ENCODE measurements around the gene SMARCC2. TPM values are rescaled to one million over a fixed set of nuclear protein-coding genes. Genes with fewer than 3 reads are reported as not detected.

The SMARCC2 gene
- total and polyA plus RNA-seq, 9 of the 15 experiments (the other 6 are each of a cell fraction or from before 2014, with no cell fraction given), result 11.9 to 86.0 (median 36.6) TPM

DNA sequence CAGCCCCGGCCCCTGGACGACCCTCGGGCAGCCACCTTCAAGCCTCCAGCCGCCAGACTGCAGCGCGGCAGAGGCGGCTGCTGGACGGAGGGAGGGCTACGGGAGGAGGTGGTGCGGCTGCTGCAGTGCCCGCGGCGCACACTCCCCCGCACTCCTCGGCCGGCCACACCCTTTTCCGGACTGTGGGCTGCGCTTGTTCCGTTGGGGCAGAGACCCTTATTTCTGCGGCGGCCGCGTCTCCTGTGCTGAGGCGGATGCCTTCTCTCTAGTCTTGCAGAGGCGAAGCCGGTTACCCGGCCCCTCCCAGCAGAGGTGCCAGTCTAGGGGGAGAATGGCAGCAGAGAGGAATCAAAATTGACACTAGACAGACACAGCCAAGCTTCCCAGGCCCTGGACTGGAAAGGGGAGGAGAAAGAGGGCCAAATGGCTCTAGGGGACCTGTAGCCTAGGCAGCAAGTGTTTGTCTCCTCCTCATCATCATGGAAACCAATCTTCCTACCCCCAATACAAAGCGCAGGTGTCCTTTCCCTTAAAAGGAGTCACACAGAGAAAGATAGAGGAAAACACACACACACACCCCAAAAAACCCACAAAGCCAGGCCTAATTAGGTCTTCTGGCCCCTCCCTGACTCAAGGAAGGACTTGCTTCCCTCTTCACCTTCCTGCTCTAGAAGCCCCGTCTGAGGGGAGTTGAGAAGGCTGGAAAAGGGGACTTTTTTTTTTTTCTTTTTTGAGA is 59.9 kb downstream of the SMARCC2 start (continued):
- TF ChIP-seq, protein P1, sequence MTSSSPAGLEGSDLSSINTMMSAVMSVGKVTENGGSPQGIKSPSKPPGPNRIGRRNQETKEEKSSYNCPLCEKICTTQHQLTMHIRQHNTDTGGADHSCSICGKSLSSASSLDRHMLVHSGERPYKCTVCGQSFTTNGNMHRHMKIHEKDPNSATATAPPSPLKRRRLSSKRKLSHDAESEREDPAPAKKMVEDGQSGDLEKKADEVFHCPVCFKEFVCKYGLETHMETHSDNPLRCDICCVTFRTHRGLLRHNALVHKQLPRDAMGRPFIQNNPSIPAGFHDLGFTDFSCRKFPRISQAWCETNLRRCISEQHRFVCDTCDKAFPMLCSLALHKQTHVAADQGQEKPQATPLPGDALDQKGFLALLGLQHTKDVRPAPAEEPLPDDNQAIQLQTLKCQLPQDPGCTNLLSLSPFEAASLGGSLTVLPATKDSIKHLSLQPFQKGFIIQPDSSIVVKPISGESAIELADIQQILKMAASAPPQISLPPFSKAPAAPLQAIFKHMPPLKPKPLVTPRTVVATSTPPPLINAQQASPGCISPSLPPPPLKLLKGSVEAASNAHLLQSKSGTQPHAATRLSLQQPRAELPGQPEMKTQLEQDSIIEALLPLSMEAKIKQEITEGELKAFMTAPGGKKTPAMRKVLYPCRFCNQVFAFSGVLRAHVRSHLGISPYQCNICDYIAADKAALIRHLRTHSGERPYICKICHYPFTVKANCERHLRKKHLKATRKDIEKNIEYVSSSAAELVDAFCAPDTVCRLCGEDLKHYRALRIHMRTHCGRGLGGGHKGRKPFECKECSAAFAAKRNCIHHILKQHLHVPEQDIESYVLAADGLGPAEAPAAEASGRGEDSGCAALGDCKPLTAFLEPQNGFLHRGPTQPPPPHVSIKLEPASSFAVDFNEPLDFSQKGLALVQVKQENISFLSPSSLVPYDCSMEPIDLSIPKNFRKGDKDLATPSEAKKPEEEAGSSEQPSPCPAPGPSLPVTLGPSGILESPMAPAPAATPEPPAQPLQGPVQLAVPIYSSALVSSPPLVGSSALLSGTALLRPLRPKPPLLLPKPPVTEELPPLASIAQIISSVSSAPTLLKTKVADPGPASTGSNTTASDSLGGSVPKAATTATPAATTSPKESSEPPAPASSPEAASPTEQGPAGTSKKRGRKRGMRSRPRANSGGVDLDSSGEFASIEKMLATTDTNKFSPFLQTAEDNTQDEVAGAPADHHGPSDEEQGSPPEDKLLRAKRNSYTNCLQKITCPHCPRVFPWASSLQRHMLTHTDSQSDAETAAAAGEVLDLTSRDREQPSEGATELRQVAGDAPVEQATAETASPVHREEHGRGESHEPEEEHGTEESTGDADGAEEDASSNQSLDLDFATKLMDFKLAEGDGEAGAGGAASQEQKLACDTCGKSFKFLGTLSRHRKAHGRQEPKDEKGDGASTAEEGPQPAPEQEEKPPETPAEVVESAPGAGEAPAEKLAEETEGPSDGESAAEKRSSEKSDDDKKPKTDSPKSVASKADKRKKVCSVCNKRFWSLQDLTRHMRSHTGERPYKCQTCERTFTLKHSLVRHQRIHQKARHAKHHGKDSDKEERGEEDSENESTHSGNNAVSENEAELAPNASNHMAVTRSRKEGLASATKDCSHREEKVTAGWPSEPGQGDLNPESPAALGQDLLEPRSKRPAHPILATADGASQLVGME (CRISPR knock-in tag; IDR thresholded peaks at IDR 0.05), result 0 out of 2 replicates have a peak, but pooled peaks have one; percentile 25
- TF ChIP-seq MTA1 (IDR thresholded peaks at IDR 0.05; ENCODE audit: borderline replicate concordance) (no peak), ZBTB34 (CRISPR knock-in tag; IDR thresholded peaks at IDR 0.05) (no peak), LEF1 (IDR thresholded peaks at IDR 0.05) (no peak), HOXB6 (CRISPR knock-in tag; IDR thresholded peaks at IDR 0.05; ENCODE audit: borderline replicate concordance) (no peak), E2F4 (CRISPR knock-in tag; IDR thresholded peaks at IDR 0.05; ENCODE audit: low read depth) (no peak), ZNF445 (CRISPR knock-in tag; IDR thresholded peaks at IDR 0.05; ENCODE audit: low read depth) (no peak), TBP (optimal IDR thresholded peaks at IDR 0.05; ENCODE audit: low read depth, low read length) (peak; percentile 59), HLTF (IDR thresholded peaks at IDR 0.05) (0 out of 2 replicates have a peak, but pooled peaks have one; percentile 22), BMI1 (IDR thresholded peaks at IDR 0.05; ENCODE audit: low read length) (no peak), HMG20B (CRISPR knock-in tag; IDR thresholded peaks at IDR 0.05) (no peak), ZNF311 (CRISPR knock-in tag; IDR thresholded peaks at IDR 0.05) (no peak), RBM14 (IDR thresholded peaks at IDR 0.05; ENCODE audit: borderline replicate concordance, insufficient read depth, low read depth, low read length) (no peak)
- TF ChIP-seq, protein P2, sequence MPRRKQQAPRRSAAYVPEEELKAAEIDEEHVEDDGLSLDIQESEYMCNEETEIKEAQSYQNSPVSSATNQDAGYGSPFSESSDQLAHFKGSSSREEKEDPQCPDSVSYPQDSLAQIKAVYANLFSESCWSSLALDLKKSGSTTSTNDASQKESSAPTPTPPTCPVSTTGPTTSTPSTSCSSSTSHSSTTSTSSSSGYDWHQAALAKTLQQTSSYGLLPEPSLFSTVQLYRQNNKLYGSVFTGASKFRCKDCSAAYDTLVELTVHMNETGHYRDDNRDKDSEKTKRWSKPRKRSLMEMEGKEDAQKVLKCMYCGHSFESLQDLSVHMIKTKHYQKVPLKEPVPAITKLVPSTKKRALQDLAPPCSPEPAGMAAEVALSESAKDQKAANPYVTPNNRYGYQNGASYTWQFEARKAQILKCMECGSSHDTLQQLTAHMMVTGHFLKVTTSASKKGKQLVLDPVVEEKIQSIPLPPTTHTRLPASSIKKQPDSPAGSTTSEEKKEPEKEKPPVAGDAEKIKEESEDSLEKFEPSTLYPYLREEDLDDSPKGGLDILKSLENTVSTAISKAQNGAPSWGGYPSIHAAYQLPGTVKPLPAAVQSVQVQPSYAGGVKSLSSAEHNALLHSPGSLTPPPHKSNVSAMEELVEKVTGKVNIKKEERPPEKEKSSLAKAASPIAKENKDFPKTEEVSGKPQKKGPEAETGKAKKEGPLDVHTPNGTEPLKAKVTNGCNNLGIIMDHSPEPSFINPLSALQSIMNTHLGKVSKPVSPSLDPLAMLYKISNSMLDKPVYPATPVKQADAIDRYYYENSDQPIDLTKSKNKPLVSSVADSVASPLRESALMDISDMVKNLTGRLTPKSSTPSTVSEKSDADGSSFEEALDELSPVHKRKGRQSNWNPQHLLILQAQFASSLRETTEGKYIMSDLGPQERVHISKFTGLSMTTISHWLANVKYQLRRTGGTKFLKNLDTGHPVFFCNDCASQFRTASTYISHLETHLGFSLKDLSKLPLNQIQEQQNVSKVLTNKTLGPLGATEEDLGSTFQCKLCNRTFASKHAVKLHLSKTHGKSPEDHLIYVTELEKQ (CRISPR knock-in tag; IDR thresholded peaks at IDR 0.05), result no peak

Data from K562 (cell line).